Adrenal gland (tissue), 12 donors: Measurements from ENCODE around the gene PDGFC. TPM values are rescaled to one million over a fixed set of nuclear protein-coding genes. Genes with fewer than 3 reads are reported as not detected.

Source experiments
- DNase-seq, 7 donors: peaks; one replicate each; pipeline ENCODE4 v3.0.0-alpha.2; 2019 to 2020
- H3K27ac ChIP-seq, 5 donors: fragments of 200-600 bp; sonication (generic) in 4 of 5; 1 replicate in 3 of 5; 2 replicates in 2 of 5; pipeline versions ENCODE4 v1.5.1 to v1.8.0; 2016 to 2020; ENCODE audit warnings: mild to moderate bottlenecking in 1 of 5
- H3K27me3 ChIP-seq: fragments of 200-600 bp; 2 replicates; pipeline ENCODE4 v1.8.0; 2021
- H3K36me3 ChIP-seq, 2 donors: fragments of 200-600 bp; replicated peaks in 1 of 2; 1 replicate in 1 of 2; 2 replicates in 1 of 2; pipeline versions ENCODE4 v1.5.1 to v1.8.0; 2018 to 2022
- H3K4me1 ChIP-seq, 2 donors: fragments of 200-600 bp; replicated peaks in 1 of 2; 1 replicate in 1 of 2; 2 replicates in 1 of 2; pipeline versions ENCODE4 v1.5.1 to v1.8.0; 2018 to 2021
- H3K4me3 ChIP-seq, 4 donors: fragments of 200-600 bp; sonication (generic) in 3 of 4; one replicate each; pipeline ENCODE4 v1.5.1; 2016 to 2018
- H3K9me3 ChIP-seq, 3 donors: fragments of 200-600 bp; sonication (generic) in 1 of 3; replicated peaks in 1 of 3; 1 replicate in 2 of 3; 2 replicates in 1 of 3; pipeline versions ENCODE4 v1.5.1 to v1.8.0; 2016 to 2021
- POLR2A ChIP-seq, 2 donors: fragments of 450-650 bp; IDR thresholded peaks; one replicate each; pipeline ENCODE4 v1.6.1; 2017; ENCODE audit warnings: antibody characterized with exemption in 2 of 2, mild to moderate bottlenecking in 2 of 2, moderate library complexity in 1 of 2
- WGBS, 4 donors: extraction: QIAGEN DNeasy Blood & Tissue Kit in 2 of 4; methylation state at CpG; one replicate each; pipeline versions ENCODE4 v1.1.5 to v1.1.7; 2013 to 2017; 5-methylcytosine and 5-hydroxymethylcytosine counted together
- intact Hi-C, 2 donors: fragments of 100-400 bp; cut with DNase I; formaldehyde crosslinking; loops; one replicate each; pipeline versions ENCODE4 v1.14.1 to v1.15.0; 2022 to 2023
- polyA plus RNA-seq, 3 donors: library from polyadenylated mRNA; stranded (reverse); fragments of 200-250 nt in 2 of 3; fragments of 350-450 nt in 1 of 3; fragmentation: Illumina TruSeq in 1 of 3; extraction: RNeasy Lipid Tissue Mini Kit (QIAGEN cat#74804) in 1 of 3; gene quantifications; one replicate each; pipeline ENCODE4 v1.2.3, GENCODE V29; 2013 to 2014
- total RNA-seq, 9 donors: library from RNA; depleted of rRNA in 4 of 9; stranded (reverse); fragments of >200 nt in 4 of 9; fragments of 120-200 nt in 1 of 9; fragmentation: NEBNext Ultra II Directional in 1 of 9; extraction: Animal tissue kit (Norgen Biotek cat#: 25700) in 1 of 9; gene quantifications; one replicate each; pipeline versions ENCODE4 v1.1.0 to v1.2.4, GENCODE V29; 2013 to 2023
- TF ChIP-seq, protein P1 (sequence below), 6 experiments: fragments of 450-650 bp in 4 of 6; fragments of 200-600 bp in 2 of 6; sonication (generic) in 1 of 6; IDR thresholded peaks; 1 replicate in 5 of 6; 2 replicates in 1 of 6; pipeline versions ENCODE4 v1.5.1 to v1.8.0; 2016 to 2021; ENCODE audit warnings: antibody characterized with exemption in 6 of 6, mild to moderate bottlenecking in 2 of 6, moderate library complexity in 1 of 6
- donor health status: healthy with polysubstance abuse.
- donor health status: Bipolar disorder and iron deficiency.
- donor health status: DM: yes; HTN: yes; CAD: no.
- donor health status: DM: no; HTN: no; CAD: no.
- donor health status: DM: no; HTN: no; CAD: no.
- donor health status: DM: yes; HTN: yes; CAD: no.

PDGFC gene
- total and polyA plus RNA-seq, 12 donors = 6.0 to 77.2 (median 45.4) TPM

- Histone ChIP-seq H3K27me3 (no peaks in the 10 kb centered on the region), H3K4me3 (no peak overlapping the region), H3K9me3 (no peaks in the 10 kb centered on the region), H3K36me3 (no peaks in the 10 kb centered on the region), H3K4me1 (peaks cover 20 to 54% of the 10 kb centered on the region in 2 donors), H3K27ac (peak overlapping the region in 1 of 5 donors; percentile 64)
- WGBS, 4 donors = 56 to 79% (median 73%) methylated on average over 1 of the region's 1 CpG
- intact Hi-C loops = no loop called here
- no peak for DNase-seq
- TF ChIP-seq POLR2A (IDR thresholded peaks at IDR 0.05) = no peak
- TF ChIP-seq, protein P1, sequence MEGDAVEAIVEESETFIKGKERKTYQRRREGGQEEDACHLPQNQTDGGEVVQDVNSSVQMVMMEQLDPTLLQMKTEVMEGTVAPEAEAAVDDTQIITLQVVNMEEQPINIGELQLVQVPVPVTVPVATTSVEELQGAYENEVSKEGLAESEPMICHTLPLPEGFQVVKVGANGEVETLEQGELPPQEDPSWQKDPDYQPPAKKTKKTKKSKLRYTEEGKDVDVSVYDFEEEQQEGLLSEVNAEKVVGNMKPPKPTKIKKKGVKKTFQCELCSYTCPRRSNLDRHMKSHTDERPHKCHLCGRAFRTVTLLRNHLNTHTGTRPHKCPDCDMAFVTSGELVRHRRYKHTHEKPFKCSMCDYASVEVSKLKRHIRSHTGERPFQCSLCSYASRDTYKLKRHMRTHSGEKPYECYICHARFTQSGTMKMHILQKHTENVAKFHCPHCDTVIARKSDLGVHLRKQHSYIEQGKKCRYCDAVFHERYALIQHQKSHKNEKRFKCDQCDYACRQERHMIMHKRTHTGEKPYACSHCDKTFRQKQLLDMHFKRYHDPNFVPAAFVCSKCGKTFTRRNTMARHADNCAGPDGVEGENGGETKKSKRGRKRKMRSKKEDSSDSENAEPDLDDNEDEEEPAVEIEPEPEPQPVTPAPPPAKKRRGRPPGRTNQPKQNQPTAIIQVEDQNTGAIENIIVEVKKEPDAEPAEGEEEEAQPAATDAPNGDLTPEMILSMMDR (IDR thresholded peaks at IDR 0.05) = no peak
These were observed 18.6 kb downstream of the PDGFC start for GRCh38 chr4:156953001-156953400.

- WGBS, 4 donors = 86 to 87% (median 87%) methylated on average over 3 of the region's 3 CpGs
- Histone ChIP-seq H3K36me3 (no peaks in the 10 kb centered on the region), H3K4me1 (peaks cover 20 to 46% of the 10 kb centered on the region in 2 donors), H3K27ac (no peak overlapping the region), H3K9me3 (no peaks in the 10 kb centered on the region), H3K4me3 (no peak overlapping the region), H3K27me3 (no peaks in the 10 kb centered on the region)
- TF ChIP-seq, protein P1 (IDR thresholded peaks at IDR 0.05) = no peak
- TF ChIP-seq POLR2A (IDR thresholded peaks at IDR 0.05) = no peak
- no peak for DNase-seq
- intact Hi-C loops = no loop called here
These were observed 19.4 kb downstream of the PDGFC start for GRCh38 chr4:156952078-156952759.

GRCh38 chr4:156950948-156951347, 20.7 kb downstream of the PDGFC start:
- no peaks in the 10 kb centered on the region for H3K36me3 ChIP-seq
- 85 to 95% (median 88%) methylated on average over 3 of the region's 3 CpGs for WGBS, 4 donors
- no peak for DNase-seq
- no peaks in the 10 kb centered on the region for H3K27me3 ChIP-seq
- H3K4me3 ChIP-seq = no peak overlapping the region
- H3K9me3 ChIP-seq = no peaks in the 10 kb centered on the region
- peaks cover 31 to 46% of the 10 kb centered on the region in 2 donors for H3K4me1 ChIP-seq
- TF ChIP-seq POLR2A (IDR thresholded peaks at IDR 0.05) = no peak
- TF ChIP-seq, protein P1 (IDR thresholded peaks at IDR 0.05) = no peak
- H3K27ac ChIP-seq = no peak overlapping the region
- intact Hi-C loops = no loop called here

DNA sequence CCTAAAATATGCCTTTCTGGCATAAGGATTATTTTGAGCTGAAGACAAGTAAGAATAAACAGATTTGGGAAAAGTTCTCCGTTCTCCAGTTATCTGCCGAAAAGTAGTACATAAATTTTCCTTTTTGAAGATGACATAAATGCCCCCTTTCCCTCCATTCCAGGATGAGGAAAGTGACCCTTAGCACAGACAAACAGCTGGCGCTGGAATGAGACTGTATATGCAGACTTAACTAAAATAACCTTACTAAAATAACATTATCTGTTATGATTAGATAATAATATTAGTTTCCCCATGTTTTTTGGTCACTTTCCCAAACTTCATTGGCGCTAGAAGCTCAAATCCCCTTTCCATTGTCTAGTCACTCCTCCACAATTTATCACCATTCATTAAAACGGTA, 21.5 kb downstream of the PDGFC start:
- H3K4me1 ChIP-seq = peaks cover 38 to 46% of the 10 kb centered on the region in 2 donors
- no peaks in the 10 kb centered on the region for H3K36me3 ChIP-seq
- intact Hi-C loops = no loop called here
- H3K27me3 ChIP-seq = no peaks in the 10 kb centered on the region
- H3K9me3 ChIP-seq = no peaks in the 10 kb centered on the region
- TF ChIP-seq, protein P1 (IDR thresholded peaks at IDR 0.05) = no peak
- no peak for TF ChIP-seq POLR2A (IDR thresholded peaks at IDR 0.05)
- WGBS, 4 donors = 73 to 87% (median 80%) methylated on average over 5 of the region's 5 CpGs
- no peak for DNase-seq
- peak overlapping the region in 1 of 5 donors; percentile 41 for H3K27ac ChIP-seq
- no peak overlapping the region for H3K4me3 ChIP-seq
